ENCODE results near the gene IL18BP. TPM values are rescaled to one million over a fixed set of nuclear protein-coding genes. Genes with fewer than 3 reads are reported as not detected.

IL18BP gene
- total and polyA plus RNA-seq, 2 donors (not counting 1 experiment from before 2014, with no cell fraction given), result 2.5 to 5.3 TPM

GRCh38 chr11:72018171-72018570, 19.5 kb downstream of the IL18BP start:
- H3K36me3 ChIP-seq (ENCODE audit: control insufficient read depth, insufficient read depth, low read length), result peaks cover 50% of the 10 kb centered on the region
- no peak overlapping the region for H2AFZ ChIP-seq (ENCODE audit: low read length)
- no peak overlapping the region for H3K27ac ChIP-seq (ENCODE audit: insufficient read depth, low read length)

GRCh38 chr11:72023335-72023734, 24.6 kb downstream of the IL18BP start:
- TF ChIP-seq CTCF (conservative IDR thresholded peaks at IDR 0.05 in 1 of 2, IDR thresholded peaks at IDR 0.05 in 1 of 2; ENCODE audit: low read depth in 1 of 2, low read length in 2 of 2) (no peak), EZH2 (IDR thresholded peaks at IDR 0.05; ENCODE audit: low read length, missing control alignments) (no peak)
- H4K20me1 ChIP-seq (ENCODE audit: control insufficient read depth, extremely low read depth, insufficient read depth, low read length), result no peaks in the 10 kb centered on the region
- H3K36me3 ChIP-seq (ENCODE audit: control insufficient read depth, insufficient read depth, low read length), result peaks cover 19% of the 10 kb centered on the region

More at GRCh38 chr11:72018171-72018570, 19.5 kb downstream of the IL18BP start:
- Histone ChIP-seq H3K4me2 (ENCODE audit: extremely low read depth, insufficient read depth, low read length) (no peak overlapping the region), H3K4me3 (replicated peaks in 1 of 4; ENCODE audit: control extremely low read depth in 1 of 4, insufficient read depth in 1 of 4, low read depth in 3 of 4, low read length in 4 of 4) (no peak overlapping the region), H3K79me2 (ENCODE audit: control insufficient read depth, insufficient read depth, low read length) (no peaks in the 10 kb centered on the region), H3K9me3 (ENCODE audit: control insufficient read depth, insufficient read depth, low read depth, low read length) (no peaks in the 10 kb centered on the region), H3K4me1 (ENCODE audit: control insufficient read depth, extremely low read depth, insufficient read depth, low read length) (peaks cover 14% of the 10 kb centered on the region), H3K9ac (ENCODE audit: insufficient read depth, low read length) (no peak overlapping the region), H4K20me1 (ENCODE audit: control insufficient read depth, extremely low read depth, insufficient read depth, low read length) (no peaks in the 10 kb centered on the region), H3K27me3 (ENCODE audit: control insufficient read depth, insufficient read depth, low read length) (no peaks in the 10 kb centered on the region)
- no peak for TF ChIP-seq EZH2 (IDR thresholded peaks at IDR 0.05; ENCODE audit: low read length, missing control alignments)
- TF ChIP-seq CTCF (conservative IDR thresholded peaks at IDR 0.05 in 1 of 2, IDR thresholded peaks at IDR 0.05 in 1 of 2; ENCODE audit: low read depth in 1 of 2, low read length in 2 of 2), result no peak
- DNase-seq (ENCODE audit: low read depth in 2 of 2), result no peak

GRCh38 chr11:72024069-72024754, 25.5 kb downstream of the IL18BP start:
- H3K4me2 ChIP-seq (ENCODE audit: extremely low read depth, insufficient read depth, low read length), result no peak overlapping the region
- no peak overlapping the region for H3K27ac ChIP-seq (ENCODE audit: insufficient read depth, low read length)
- no peak overlapping the region for H2AFZ ChIP-seq (ENCODE audit: low read length)
- H3K79me2 ChIP-seq (ENCODE audit: control insufficient read depth, insufficient read depth, low read length), result peaks cover 23% of the 10 kb centered on the region
- peaks cover 8% of the 10 kb centered on the region for H3K4me1 ChIP-seq (ENCODE audit: control insufficient read depth, extremely low read depth, insufficient read depth, low read length)
- no peaks in the 10 kb centered on the region for H4K20me1 ChIP-seq (ENCODE audit: control insufficient read depth, extremely low read depth, insufficient read depth, low read length)
- no peaks in the 10 kb centered on the region for H3K9me3 ChIP-seq (ENCODE audit: control insufficient read depth, insufficient read depth, low read depth, low read length)
- no peak overlapping the region for H3K4me3 ChIP-seq (replicated peaks in 1 of 4; ENCODE audit: control extremely low read depth in 1 of 4, insufficient read depth in 1 of 4, low read depth in 3 of 4, low read length in 4 of 4)
- no peak overlapping the region for H3K9ac ChIP-seq (ENCODE audit: insufficient read depth, low read length)
- H3K27me3 ChIP-seq (ENCODE audit: control insufficient read depth, insufficient read depth, low read length), result no peaks in the 10 kb centered on the region
- TF ChIP-seq EZH2 (IDR thresholded peaks at IDR 0.05; ENCODE audit: low read length, missing control alignments) (no peak), CTCF (conservative IDR thresholded peaks at IDR 0.05 in 1 of 2, IDR thresholded peaks at IDR 0.05 in 1 of 2; ENCODE audit: low read depth in 1 of 2, low read length in 2 of 2) (no peak)
- H3K36me3 ChIP-seq (ENCODE audit: control insufficient read depth, insufficient read depth, low read length), result peaks cover 20% of the 10 kb centered on the region
- DNase-seq (ENCODE audit: low read depth in 2 of 2), result no peak

More at GRCh38 chr11:72023335-72023734, 24.6 kb downstream of the IL18BP start:
- Histone ChIP-seq H3K4me3 (replicated peaks in 1 of 4; ENCODE audit: control extremely low read depth in 1 of 4, insufficient read depth in 1 of 4, low read depth in 3 of 4, low read length in 4 of 4) (no peak overlapping the region), H3K4me2 (ENCODE audit: extremely low read depth, insufficient read depth, low read length) (no peak overlapping the region), H3K27me3 (ENCODE audit: control insufficient read depth, insufficient read depth, low read length) (no peaks in the 10 kb centered on the region), H2AFZ (ENCODE audit: low read length) (no peak overlapping the region), H3K79me2 (ENCODE audit: control insufficient read depth, insufficient read depth, low read length) (peaks cover 18% of the 10 kb centered on the region), H3K4me1 (ENCODE audit: control insufficient read depth, extremely low read depth, insufficient read depth, low read length) (peaks cover 8% of the 10 kb centered on the region), H3K9ac (ENCODE audit: insufficient read depth, low read length) (no peak overlapping the region), H3K9me3 (ENCODE audit: control insufficient read depth, insufficient read depth, low read depth, low read length) (no peaks in the 10 kb centered on the region), H3K27ac (ENCODE audit: insufficient read depth, low read length) (no peak overlapping the region)
- DNase-seq (ENCODE audit: low read depth in 2 of 2), result no peak
